Caco-2 (cell line): ENCODE measurements around the gene WASHC2A. TPM values are rescaled to one million over a fixed set of nuclear protein-coding genes. Genes with fewer than 3 reads are reported as not detected.
"Not testable (repeated sequence)": the region's sequence is repeated elsewhere in the genome, so short reads cannot be mapped to it uniquely, and the experiment has no call there.

Experiments used
- BruUV-seq: library from RNA; stranded (reverse); fragments of 400-500 nt; replicated peaks from 2 replicates; lab custom pipeline; 2021; lab: Mats Ljungman, UMichigan
- CTCF ChIA-PET: fragments of 300-600 bp; sonication (Branson Sonifier 250); formaldehyde crosslinking; loops from one replicate; lab custom pipeline; 2022; ENCODE audit warnings: antibody characterized with exemption; lab: Charles Lee
- POLR2A ChIA-PET: fragments of 300-600 bp; sonication (Branson Sonifier 250); formaldehyde crosslinking; loops from one replicate; lab custom pipeline; 2022; ENCODE audit warnings: antibody characterized with exemption; lab: Charles Lee
- DNase-seq, 2 experiments: peaks; one replicate each; pipeline versions ENCODE4 v3.0.0 to v3.0.0-alpha.2; 2020 to 2022
- H3K27me3 ChIP-seq: replicated peaks from 2 replicates; pipeline ENCODE4 v1.6.0; 2011; ENCODE audit warnings: low read length; ENCODE audit not compliant: control insufficient read depth, insufficient read depth
- H3K36me3 ChIP-seq: 2 replicates; pipeline ENCODE4 v1.5.1; 2011; ENCODE audit warnings: low read length; ENCODE audit not compliant: control insufficient read depth, insufficient read depth
- H3K4me1 ChIP-seq: fragments of 250-450 bp; sonication (Bioruptor Pico); 2 replicates; pipeline ENCODE4 v1.5.1; 2020; ENCODE audit warnings: mild to moderate bottlenecking
- H3K4me3 ChIP-seq: 2 replicates; pipeline ENCODE4 v1.5.1; 2011; ENCODE audit warnings: low read depth, mild to moderate bottlenecking, control low read depth, low read length
- H3K9me3 ChIP-seq: fragments of 250-450 bp; sonication (Bioruptor Pico); 2 replicates; pipeline ENCODE4 v1.5.1; 2020; ENCODE audit warnings: mild to moderate bottlenecking, moderate library complexity
- H3K27ac Mint-ChIP-seq: one replicate; pipeline ENCODE4 v1.8.0; 2022; ENCODE audit warnings: mixed read lengths; ENCODE audit not compliant: unreplicated experiment
- H3K27me3 Mint-ChIP-seq: one replicate; pipeline ENCODE4 v1.8.0; 2022; ENCODE audit warnings: mixed read lengths; ENCODE audit not compliant: insufficient read depth, unreplicated experiment
- H3K36me3 Mint-ChIP-seq: one replicate; pipeline ENCODE4 v1.8.0; 2022; ENCODE audit warnings: mild to moderate bottlenecking, mixed read lengths; ENCODE audit not compliant: insufficient read depth, unreplicated experiment
- H3K4me1 Mint-ChIP-seq: one replicate; pipeline ENCODE4 v1.8.0; 2022; ENCODE audit warnings: low read depth, mixed read lengths; ENCODE audit not compliant: unreplicated experiment
- H3K4me3 Mint-ChIP-seq: one replicate; pipeline ENCODE4 v1.8.0; 2022; ENCODE audit warnings: mild to moderate bottlenecking, moderate library complexity, mixed read lengths; ENCODE audit not compliant: unreplicated experiment
- H3K9me3 Mint-ChIP-seq: one replicate; pipeline ENCODE4 v1.8.0; 2022; ENCODE audit warnings: mixed read lengths; ENCODE audit not compliant: unreplicated experiment
- intact Hi-C: fragments of 100-400 bp; cut with micrococcal nuclease; formaldehyde crosslinking; loops from one replicate; pipeline ENCODE4 v1.10.0; 2022; ENCODE audit not compliant: unreplicated experiment
- total RNA-seq: library from RNA; stranded (reverse); gene quantifications from 2 replicates; pipeline ENCODE4 v1.2.3, GENCODE V29; 2022

WASHC2A gene
- total RNA-seq, 1 experiment from 2014 or later: 73.1 TPM

- CTCF ChIA-PET, POLR2A ChIA-PET: not testable (repeated sequence)
Observed at GRCh38 chr10:50108999-50109698, 41.4 kb downstream of the WASHC2A start.

GRCh38 chr10:50112419-50113112, 44.8 kb downstream of the WASHC2A start:
- peaks cover 24% of the 10 kb centered on the region for H3K36me3 Mint-ChIP-seq
- H3K27ac Mint-ChIP-seq, H3K4me3 ChIP-seq, CTCF ChIA-PET, BruUV-seq, H3K36me3 ChIP-seq, POLR2A ChIA-PET, DNase-seq, H3K27me3 ChIP-seq, H3K9me3 Mint-ChIP-seq, H3K9me3 ChIP-seq, H3K4me3 Mint-ChIP-seq, intact Hi-C loops, H3K4me1 Mint-ChIP-seq, H3K27me3 Mint-ChIP-seq, H3K4me1 ChIP-seq: not testable (repeated sequence)

More at GRCh38 chr10:50108999-50109698, 41.4 kb downstream of the WASHC2A start:
- H3K9me3 ChIP-seq, H3K4me1 Mint-ChIP-seq, H3K36me3 ChIP-seq, intact Hi-C loops, H3K27me3 ChIP-seq, H3K4me3 ChIP-seq, H3K9me3 Mint-ChIP-seq, H3K27me3 Mint-ChIP-seq, H3K27ac Mint-ChIP-seq, H3K4me3 Mint-ChIP-seq, BruUV-seq, H3K4me1 ChIP-seq, DNase-seq: not testable (repeated sequence)
- peaks cover 20% of the 10 kb centered on the region for H3K36me3 Mint-ChIP-seq

GRCh38 chr10:50126765-50127164, 59.0 kb downstream of the WASHC2A start:
- H3K4me3 Mint-ChIP-seq, H3K27ac Mint-ChIP-seq, H3K9me3 ChIP-seq, H3K36me3 ChIP-seq, DNase-seq, H3K27me3 ChIP-seq, intact Hi-C loops, POLR2A ChIA-PET, H3K4me1 ChIP-seq, CTCF ChIA-PET, H3K4me1 Mint-ChIP-seq, H3K4me3 ChIP-seq, BruUV-seq, H3K9me3 Mint-ChIP-seq, H3K27me3 Mint-ChIP-seq: not testable (repeated sequence)
- peaks cover 43% of the 10 kb centered on the region for H3K36me3 Mint-ChIP-seq

- H3K36me3 Mint-ChIP-seq: peaks cover 48% of the 10 kb centered on the region
- H3K9me3 Mint-ChIP-seq, H3K4me1 Mint-ChIP-seq, H3K36me3 ChIP-seq, CTCF ChIA-PET, H3K4me1 ChIP-seq, intact Hi-C loops, H3K27ac Mint-ChIP-seq, H3K4me3 Mint-ChIP-seq, H3K27me3 ChIP-seq, POLR2A ChIA-PET, H3K27me3 Mint-ChIP-seq, H3K9me3 ChIP-seq, H3K4me3 ChIP-seq, DNase-seq, BruUV-seq: not testable (repeated sequence)
Observed at GRCh38 chr10:50127770-50128292, 60.1 kb downstream of the WASHC2A start.

GRCh38 chr10:50131245-50131965, 63.7 kb downstream of the WASHC2A start:
- BruUV-seq, intact Hi-C loops, H3K27me3 ChIP-seq, H3K9me3 ChIP-seq, DNase-seq, POLR2A ChIA-PET, H3K36me3 ChIP-seq, H3K27ac Mint-ChIP-seq, H3K27me3 Mint-ChIP-seq, CTCF ChIA-PET, H3K4me1 ChIP-seq, H3K4me3 ChIP-seq, H3K4me1 Mint-ChIP-seq, H3K4me3 Mint-ChIP-seq, H3K9me3 Mint-ChIP-seq: not testable (repeated sequence)
- peaks cover 54% of the 10 kb centered on the region for H3K36me3 Mint-ChIP-seq

GRCh38 chr10:50132322-50132721, 64.6 kb downstream of the WASHC2A start:
- H3K36me3 ChIP-seq, CTCF ChIA-PET, H3K27me3 ChIP-seq, DNase-seq, BruUV-seq, H3K4me3 Mint-ChIP-seq, H3K4me3 ChIP-seq, H3K9me3 Mint-ChIP-seq, POLR2A ChIA-PET, intact Hi-C loops, H3K9me3 ChIP-seq, H3K27ac Mint-ChIP-seq, H3K4me1 Mint-ChIP-seq, H3K27me3 Mint-ChIP-seq, H3K4me1 ChIP-seq: not testable (repeated sequence)
- H3K36me3 Mint-ChIP-seq: peaks cover 48% of the 10 kb centered on the region
